ENCODE results near the gene AFF3. TPM values are rescaled to one million over a fixed set of nuclear protein-coding genes. Genes with fewer than 3 reads are reported as not detected.

AFF3 gene
- total RNA-seq, 1 experiment from 2014 or later: 3.0 TPM

DNA sequence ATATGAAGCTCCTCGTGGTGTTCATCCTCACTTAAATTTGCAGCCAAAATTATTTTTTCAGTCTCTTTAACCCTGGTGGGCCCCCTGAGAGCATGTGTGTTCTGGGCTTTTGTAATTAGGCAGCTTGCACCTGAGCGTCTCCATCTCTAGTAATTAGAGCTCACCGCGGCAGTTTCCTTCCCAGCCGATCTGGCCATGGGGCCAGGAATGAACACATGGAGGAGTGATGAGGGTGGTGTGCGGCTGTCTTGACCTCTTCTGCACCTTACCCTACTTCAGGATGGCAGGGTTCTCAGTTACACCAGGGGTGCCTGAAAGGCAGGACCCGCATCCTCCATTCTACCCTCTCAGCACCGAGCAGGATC is 98.5 kb downstream of the AFF3 start:
- no peak for DNase-seq (ENCODE audit: low read depth)

DNA sequence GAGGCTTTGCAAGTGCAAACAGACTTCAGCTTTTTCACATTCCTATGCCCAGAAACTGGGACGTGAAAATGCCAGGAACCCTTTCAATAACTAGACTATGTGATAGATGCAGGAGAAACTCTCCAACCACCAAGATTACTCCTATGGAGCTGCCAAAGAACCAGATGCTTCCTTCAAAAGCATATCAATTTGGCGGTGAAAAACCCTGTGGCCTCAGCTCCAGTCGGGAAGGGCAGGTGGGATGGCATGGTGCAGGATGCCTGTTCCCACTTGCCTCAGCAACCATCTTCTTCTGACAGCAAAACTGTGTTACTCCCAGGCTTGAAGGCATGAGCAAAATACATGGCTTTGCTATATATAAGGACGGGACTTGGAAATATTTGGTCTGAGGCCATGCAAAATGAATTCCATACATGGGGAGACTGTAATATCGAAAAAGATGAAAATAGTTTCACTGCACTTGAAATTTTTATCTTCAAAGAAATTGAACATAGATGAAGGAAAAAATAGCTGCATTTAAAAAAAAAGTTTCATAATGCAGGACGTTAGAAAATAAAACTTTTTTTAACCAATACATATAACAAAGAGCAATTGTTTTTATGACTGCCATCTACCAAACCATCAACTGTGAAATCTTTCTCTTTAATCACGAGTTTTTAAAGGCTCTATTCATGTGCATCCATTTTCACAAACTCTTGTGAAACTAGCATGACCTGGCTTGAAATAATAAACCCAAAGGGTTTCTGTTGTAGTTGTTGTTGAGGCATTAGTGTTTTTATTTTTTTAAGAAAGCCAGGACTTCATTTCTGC is 99.1 kb downstream of the AFF3 start:
- DNase-seq (ENCODE audit: low read depth): no peak

DNA sequence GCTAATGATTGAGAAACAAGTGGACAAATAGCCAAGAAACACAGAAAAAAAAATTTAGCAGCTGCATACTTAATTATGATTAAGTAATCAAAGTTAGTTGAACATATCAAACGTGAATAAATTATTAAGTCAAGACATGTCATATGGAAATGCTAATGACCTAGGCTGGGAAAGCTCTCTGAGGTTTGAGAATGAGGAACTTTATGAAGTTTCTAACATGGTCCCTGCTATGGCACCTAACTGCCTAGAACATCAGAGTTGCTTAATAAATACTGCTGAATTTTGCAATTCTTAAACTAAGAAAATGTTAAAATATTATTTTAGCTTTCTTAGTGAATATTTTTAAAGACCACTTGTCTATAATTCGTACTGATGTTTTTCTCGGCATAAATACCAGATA is 99.8 kb downstream of the AFF3 start:
- no peak for DNase-seq (ENCODE audit: low read depth)

DNA sequence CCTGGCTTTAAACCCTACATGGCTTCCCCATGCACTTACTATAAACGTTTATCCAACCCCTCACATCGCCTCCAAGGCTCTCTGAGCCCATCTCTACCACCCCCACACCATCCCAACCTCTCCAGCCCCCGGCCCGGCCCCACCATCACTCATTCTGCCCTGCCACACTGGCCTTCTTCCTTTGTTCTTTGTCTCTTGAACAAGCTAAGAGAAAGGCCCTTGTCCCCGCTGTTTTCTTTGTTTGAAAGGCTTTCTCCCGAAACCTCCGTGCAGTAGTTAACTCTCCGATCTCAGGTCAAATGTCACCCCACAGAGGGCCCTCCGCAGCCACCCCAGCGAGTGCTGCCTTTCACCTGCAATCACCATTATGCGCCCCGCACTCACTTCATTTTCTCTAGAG is 100.4 kb downstream of the AFF3 start:
- DNase-seq (ENCODE audit: low read depth): no peak

DNA sequence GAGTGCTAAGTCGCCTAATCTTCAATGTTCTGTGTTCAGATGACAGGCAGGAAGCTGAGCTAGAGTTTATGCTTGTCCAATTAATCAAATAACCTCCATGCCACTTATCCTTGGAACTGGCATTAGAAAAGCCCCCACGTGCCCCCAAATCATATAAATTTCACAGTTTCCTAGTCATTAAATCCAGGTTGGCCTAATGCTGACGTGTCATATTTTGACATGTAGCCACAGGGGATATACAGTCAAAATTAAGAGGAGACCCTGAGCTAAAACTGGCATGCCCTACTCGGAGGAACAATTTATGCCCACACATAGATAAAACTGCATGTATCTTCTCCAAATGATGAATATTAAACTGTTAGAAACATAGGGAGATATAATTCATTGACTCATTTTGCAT is 101.0 kb downstream of the AFF3 start:
- no peak for DNase-seq (ENCODE audit: low read depth)

DNA sequence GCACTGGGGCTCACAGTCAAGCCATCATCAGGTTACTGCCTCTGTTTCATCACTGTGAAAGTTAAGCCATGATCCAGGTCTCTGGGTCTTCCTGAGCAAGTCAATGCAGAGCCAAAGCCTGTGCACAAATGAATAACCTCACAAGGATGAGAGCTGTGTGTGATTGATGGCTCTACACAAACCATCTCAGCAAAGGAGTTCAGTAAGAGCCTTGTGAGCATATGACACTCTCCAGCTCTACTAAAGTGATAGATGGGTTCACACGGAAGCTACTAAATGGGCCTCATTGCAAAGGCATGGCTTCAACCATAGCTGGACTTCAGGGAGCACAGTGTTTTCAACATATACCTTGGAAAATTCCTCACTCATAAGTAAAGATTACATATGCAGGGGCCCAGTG is 101.5 kb downstream of the AFF3 start:
- DNase-seq (ENCODE audit: low read depth): no peak

DNA sequence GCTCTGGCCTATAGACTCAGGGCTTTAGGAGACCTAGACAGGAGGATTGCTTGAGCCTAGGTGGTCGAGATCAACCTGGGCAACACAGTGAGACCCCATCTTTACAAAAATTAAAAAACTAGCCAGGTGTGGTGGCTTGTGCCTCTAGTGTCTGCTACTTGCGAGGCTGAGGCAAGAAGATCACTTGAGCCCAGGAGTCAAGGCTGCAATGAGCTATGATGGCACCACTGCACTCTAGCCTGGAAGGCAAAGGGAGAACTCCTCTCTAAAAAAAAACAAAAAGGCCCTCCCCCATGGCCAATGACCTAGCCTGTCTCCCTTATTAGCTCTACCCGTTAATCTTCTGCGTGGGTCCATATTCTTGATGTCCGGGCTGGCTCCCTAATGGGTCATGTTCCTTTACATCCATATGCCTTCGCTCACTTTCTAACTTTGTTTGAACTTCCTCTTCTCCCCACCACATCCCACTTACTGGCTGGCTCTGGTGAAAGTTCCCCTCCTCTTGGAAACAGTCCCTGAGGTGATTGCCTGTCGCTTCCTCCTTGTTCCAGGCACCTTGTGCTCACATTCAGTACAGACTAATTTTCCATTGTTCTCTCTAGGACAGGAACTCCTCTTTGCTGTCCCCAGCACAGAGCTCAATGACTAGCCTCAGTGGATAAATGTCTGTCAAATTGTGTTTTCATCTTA is 103.0 kb downstream of the AFF3 start:
- no peak for DNase-seq (ENCODE audit: low read depth)

DNA sequence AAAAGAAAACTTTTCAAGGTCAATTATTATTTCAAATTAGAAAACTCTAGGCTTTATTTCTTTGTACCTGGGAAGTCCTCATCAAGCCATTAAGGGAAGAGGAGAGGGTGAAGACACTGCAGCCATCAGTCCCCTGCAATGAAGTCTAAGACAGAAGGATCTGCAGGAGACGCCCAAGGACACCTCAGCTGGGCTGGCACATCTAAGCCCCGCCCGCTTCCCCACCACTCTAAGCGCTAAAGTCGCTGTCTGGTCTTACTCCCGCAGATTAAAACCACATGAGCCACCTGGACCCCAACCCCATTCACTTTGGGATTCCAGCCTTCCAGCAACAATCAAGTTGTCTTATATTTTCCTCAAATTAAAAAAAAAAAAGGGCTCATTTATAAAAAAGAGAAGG is 104.4 kb downstream of the AFF3 start:
- DNase-seq (ENCODE audit: low read depth): no peak

DNA sequence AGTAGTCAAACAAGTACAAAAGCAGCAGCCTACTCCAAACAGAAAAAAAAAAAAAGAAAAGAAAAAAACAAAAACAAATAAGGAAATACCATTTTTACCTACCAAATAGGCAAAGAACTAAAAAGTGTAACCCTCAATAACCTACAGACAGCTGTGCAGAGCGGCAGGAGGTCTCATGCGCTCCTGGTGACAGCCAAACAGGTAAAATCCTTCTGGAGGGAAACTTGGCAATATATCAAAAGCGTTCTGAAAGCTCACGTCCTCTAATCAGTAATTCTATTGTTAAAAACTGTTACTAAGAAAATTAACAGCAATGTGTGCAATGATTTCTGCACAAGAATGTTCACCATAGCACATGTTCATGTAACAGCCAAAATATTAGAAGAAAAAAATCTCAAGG is 105.6 kb downstream of the AFF3 start:
- no peak for DNase-seq (ENCODE audit: low read depth)

DNA sequence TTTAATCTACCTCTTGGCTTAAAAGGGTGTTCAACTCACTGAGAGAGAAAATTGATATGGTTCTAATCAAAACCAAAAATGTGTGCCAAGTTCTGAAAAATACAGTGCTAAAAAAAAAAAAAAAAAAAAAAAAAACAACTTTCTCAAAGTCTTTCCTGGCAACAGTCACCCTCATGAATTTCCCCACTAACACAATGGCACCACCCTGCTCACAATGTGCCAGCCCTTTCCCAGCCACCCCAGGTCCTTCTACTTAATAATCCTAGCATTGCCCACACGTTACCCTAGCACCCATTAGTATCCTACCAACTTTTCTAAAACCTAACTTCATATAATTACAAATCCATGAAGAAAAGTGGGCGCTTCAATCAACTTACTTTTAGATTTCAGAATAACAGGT is 106.4 kb downstream of the AFF3 start:
- no peak for DNase-seq (ENCODE audit: low read depth)

DNA sequence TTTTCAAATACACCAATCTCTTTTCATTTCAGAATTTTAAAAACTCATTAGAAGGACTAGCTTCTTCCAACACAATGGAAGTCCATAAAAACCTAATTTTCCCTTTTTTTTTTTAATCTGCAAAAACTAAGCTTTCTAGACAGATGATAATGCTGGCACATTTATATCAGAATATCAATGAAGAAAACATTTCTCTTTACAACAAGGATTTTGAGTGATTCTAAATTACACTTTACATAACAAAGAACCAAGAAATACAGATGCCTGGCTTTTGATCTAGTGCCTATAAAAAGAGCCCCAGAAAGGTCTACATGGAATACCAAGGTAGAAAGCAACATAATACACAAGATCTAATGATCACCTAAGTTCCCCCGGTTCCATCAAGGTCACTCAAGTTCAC is 108.0 kb downstream of the AFF3 start:
- DNase-seq (ENCODE audit: low read depth): no peak

DNA sequence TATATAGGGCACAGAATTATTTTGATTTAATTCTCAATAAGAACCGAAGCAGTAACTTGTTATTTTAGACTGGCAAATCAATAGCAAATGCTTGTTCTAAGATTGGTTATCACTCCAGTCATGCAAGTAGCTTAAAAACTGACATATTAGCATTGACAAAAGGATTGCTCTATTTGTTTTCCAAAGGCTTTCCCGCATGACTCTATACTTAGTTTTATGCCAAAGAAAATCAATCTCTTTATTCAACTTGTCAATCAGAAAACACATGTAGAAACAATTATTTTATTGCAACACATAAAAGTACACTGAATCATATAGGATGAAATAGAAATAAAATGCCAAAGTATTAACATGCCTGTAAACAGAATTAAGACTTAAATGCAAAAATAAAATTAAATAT is 108.4 kb downstream of the AFF3 start:
- DNase-seq (ENCODE audit: low read depth): no peak

DNA sequence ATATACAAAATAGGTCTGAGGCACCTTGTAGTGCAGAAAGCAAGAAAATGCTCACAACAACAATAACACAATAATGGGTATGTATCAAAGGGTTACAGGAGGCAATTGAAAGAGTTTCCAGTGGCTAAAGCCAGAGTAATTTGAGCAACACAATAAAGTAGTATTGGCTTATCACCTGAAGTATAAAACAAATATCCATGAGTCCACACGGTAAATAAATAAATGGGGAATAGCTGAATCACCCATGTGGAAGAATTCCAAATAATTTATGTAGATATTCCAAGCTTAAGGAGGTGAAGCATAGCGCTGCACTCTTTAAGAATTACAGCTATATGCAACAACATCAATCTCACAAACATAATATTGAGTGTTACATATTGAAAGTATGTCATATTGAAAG is 110.8 kb downstream of the AFF3 start:
- DNase-seq (ENCODE audit: low read depth): no peak

DNA sequence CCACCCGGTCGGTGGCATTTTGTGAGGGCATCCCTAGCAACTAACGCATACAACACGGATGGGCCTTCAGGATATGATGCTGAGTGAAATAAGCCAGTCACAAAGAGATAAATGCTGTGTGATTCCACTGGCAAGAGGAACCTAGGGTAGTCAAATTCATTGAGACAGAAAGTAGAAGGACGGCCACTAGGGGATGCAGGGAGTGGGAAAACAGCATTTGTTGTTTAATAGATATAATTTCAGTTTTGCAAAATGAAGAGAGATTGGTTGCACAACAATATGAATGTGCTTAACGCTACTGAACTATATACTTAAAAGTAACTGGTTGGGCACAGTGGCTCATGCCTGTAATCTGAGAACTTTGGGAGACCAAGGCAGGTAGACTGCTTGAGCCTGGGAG is 112.9 kb downstream of the AFF3 start:
- DNase-seq (ENCODE audit: low read depth): no peak

DNA sequence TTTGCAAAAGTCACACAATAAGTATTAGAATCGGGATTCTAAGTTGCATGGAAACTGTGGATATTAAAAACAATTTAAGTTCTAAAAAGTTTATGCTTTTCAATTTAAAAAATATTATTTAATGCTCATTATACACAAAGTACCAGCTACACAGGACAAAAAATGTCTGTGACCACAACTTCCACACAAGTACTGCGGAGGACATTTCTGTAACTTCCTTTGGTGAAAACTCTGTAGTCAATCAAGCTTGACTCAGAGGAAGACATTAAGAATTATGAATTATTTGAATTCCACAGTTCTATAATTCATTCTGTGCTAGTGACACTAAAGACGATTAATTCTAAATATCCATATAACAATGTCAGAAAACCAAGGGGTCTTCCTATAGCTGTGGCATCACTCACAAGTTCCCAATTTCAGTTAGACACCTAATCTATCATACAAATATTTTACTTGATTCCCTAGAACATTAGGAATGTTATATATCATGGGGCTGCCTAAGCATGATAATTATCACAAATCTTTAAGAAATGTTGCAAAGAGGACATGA is 120.5 kb downstream of the AFF3 start:
- no peak for DNase-seq (ENCODE audit: low read depth)

DNA sequence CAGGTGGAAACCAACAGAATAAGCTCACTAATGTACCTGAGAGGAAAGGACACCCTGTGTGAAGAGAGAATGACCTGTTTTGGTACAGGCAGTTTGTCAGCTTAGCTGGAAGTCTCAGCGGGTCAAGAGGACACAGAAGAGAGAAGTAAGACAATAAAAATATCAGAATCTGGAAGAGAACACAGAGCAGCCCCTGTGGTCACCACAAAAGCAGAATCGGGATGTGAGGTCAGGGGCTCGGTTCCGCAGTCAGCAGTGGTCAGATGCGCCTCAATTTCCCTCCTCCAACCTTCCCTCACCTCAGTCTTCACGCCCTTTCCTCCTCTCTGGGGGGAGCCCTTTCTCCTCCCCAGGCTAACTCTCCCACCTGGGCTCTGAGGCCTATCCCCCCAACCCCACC is 122.9 kb downstream of the AFF3 start:
- DNase-seq (ENCODE audit: low read depth): no peak

DNA sequence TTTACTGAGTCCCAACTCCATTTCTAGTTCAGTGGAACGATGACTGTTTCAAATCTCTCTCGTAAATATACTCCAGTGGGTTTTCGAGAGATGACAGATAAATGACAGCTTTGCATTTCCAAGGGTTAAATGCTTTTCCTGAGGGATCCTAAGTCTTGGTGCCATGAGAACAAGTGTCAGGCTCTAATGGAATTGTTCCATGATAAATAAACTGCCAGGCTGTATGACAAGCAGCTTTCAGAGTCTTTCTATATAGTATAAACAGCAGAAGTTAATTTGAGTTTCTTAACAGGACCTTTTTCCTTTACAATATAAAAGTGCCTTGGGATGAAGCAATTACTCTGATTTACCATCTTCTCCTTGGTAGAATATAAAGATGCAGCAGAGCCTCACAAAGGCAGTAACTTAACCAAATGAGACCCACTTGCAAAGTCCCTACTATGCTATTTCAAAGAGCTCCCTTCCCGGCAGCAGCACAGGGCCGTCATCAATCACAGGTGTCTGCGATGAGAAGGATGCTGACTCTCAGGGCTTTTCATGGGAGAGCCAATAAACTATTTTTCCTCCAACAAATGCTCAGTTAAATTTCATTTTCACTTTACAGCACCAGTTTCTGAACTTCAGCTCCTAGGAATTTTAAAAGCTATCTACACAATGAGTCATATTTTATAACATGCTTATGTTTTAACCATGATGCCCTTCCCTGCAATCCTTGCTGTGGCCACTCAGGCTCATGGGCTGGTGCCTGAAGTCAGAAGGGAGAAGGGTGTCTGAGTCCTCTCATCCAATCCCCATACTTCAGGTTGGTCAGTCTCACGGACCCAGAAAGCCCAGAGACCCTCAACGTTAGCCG is 123.8 kb downstream of the AFF3 start:
- peak; percentile 78 for DNase-seq (ENCODE audit: low read depth)

DNA sequence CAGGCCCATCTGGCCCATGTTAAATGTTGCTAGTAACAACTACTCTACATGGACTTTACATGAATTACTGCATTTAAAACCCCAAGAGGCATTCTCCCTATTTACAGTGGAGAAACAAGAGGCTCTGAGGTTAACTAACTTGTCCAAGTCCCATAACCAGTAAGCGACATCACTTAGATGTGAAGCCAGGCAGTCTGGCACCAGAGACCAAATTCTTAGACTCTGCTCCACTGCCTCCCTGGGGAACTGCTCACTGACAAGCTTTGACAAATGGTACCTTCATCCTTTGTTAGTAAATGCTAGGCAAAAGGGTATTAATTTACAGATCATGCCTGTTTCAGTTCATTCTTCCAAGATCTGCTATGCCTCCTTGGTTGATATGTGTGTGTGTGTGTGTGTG is 124.8 kb downstream of the AFF3 start:
- peak; percentile 57 for DNase-seq (ENCODE audit: low read depth)

DNA sequence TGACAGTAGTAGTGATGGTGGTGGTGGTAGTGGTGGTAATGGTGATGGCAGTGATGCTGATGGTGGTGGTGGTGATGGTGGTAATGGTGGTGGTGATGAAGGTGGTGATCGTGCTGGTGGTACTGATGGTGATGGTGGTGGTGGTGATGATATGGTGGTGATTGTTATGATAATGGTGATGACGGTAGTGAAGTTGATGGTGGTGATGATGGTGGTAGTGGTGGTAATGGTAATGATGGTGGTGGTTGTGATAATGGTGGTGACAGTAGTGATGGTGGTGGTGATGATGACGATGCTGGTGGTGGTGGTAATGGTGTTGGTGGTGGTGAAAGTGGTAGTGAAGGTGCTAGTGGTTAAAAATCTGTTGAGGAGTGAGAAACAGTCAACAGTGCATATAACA is 125.6 kb downstream of the AFF3 start:
- DNase-seq (ENCODE audit: low read depth): no peak

DNA sequence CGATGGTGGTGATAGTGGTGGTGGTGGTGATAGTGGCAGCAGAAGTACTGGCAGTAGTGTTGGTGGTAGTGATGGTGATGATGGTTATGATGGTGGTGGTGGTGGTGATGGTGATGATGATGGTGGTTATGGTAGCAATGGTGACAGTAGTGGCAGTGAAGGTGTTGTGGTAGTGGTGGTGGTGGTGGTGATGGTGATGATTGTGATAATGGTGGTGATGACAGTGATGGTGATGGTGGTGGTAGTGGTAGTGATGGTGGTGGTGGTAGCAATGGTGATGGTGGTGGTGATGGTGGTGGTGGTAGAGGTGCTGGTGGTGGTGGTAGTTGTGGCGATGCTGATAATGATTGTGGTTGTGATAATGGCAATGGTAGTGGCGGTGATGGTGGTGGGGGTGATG is 126.5 kb downstream of the AFF3 start:
- no peak for DNase-seq (ENCODE audit: low read depth)

DNA sequence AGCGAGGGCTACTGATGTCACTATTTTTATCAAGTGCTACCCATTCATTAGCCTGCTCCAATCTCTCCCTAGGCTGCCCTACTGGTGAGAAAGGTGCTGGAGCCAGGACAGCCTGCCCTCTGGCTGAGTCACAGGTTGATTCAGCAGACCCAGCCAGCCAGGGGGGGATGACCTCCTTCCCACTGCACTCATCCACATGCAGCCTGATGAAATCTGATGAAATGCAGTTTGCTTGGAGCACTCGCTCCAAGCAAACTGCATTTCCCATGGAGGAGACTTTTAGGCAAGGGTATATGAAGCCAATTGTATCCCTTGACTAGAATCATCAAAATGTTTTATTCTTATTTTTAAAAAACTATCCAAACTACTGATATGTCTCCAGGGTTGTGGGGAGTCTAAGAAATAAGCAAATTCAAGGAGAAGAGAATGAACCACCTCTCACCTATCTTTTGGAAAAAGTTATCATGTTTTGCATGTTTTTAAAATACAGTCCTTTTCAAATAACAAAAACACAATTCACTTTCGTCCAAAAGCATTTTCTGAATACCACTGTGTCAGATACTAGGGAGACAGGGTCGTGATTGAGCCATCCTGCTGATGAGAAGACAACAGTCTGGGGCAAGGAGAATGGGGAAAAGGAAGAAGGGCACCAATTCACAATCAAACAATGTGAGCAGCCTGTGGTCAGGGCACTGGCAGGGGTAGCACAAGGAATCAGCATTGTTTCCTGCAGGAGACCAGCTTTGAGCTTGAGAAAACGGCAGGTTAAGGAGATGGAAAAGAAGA is 128.3 kb downstream of the AFF3 start:
- peak; percentile 93 for DNase-seq (ENCODE audit: low read depth)

DNA sequence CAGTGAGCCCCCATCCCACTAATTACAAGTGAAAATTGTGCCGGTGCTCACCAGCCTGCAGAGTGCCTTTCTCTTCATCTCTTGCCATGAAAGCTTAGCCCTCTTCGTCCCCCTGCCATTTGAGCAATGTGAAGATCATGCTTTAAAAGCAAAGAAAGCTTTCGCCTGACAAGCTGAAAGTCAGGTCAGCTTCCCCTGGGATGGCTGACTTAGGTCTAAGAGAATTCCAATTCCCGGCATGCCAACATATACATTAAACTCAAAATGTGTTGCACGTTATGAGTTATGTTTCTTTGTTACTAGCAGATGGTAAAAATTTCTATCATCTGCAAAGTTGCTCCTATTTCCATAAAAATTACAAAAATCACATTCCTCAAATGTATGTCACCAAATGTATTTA is 129.8 kb downstream of the AFF3 start:
- no peak for DNase-seq (ENCODE audit: low read depth)
